GM12874 (cell line): ENCODE data around the gene OTOR.

Experiments used
- TF ChIP-seq, protein P1 (sequence below): IDR thresholded peaks from 2 replicates; pipeline ENCODE4 v1.5.1; 2011; ENCODE audit warnings: low read depth, mild to moderate bottlenecking, control low read depth, low read length, moderate library complexity; ENCODE audit not compliant: insufficient read depth

Gene OTOR

DNA sequence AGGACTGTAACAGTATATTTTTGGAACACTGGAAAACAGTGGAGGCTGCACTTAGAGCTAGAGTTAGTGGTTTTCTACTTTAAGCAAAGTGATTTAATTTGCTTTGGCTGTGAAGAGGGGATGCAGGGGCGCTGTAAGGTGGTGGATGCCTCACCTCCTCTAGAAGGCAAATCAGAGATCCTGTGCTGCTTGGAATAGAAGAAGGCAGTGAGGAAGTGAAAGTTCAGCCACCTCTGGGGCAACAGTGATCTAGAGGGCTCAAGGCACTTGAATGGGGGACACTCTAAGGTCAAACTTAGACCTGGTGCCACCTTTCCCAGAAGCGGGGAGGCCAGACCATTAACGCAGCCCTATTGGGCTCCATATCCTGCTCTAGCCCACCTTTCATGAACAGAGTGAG lies 37.4 kb upstream of the OTOR start:
- TF ChIP-seq, protein P1, sequence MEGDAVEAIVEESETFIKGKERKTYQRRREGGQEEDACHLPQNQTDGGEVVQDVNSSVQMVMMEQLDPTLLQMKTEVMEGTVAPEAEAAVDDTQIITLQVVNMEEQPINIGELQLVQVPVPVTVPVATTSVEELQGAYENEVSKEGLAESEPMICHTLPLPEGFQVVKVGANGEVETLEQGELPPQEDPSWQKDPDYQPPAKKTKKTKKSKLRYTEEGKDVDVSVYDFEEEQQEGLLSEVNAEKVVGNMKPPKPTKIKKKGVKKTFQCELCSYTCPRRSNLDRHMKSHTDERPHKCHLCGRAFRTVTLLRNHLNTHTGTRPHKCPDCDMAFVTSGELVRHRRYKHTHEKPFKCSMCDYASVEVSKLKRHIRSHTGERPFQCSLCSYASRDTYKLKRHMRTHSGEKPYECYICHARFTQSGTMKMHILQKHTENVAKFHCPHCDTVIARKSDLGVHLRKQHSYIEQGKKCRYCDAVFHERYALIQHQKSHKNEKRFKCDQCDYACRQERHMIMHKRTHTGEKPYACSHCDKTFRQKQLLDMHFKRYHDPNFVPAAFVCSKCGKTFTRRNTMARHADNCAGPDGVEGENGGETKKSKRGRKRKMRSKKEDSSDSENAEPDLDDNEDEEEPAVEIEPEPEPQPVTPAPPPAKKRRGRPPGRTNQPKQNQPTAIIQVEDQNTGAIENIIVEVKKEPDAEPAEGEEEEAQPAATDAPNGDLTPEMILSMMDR, result no peak

DNA sequence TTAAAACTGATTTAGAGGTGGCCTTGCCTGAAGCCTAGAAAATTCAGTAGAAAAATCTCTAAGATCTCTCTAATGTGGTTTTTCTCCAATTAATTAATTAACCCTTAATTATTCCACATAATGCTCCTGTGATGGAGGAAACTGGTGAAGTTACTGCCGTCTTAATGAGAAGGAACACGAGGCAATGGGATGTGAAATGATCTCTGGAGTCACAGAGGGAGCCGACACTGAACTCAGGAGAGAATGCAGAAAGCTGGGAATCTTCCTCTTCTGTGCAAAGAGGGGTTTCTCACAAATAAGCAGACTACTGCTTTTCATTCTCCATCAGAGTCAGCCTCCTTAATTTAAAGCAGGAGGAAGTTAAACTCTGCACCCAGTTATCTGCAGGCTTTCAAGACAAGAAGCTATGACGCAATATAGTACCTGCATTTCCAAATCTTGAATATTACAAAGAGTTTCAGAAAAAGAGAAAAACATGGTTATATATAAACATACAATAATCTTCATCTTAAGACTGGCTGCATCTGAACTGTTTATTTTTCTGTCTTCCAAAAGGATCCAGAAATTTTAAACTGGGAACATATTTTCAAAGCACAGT lies 36.4 kb upstream of the OTOR start:
- TF ChIP-seq, protein P1, result no peak

DNA sequence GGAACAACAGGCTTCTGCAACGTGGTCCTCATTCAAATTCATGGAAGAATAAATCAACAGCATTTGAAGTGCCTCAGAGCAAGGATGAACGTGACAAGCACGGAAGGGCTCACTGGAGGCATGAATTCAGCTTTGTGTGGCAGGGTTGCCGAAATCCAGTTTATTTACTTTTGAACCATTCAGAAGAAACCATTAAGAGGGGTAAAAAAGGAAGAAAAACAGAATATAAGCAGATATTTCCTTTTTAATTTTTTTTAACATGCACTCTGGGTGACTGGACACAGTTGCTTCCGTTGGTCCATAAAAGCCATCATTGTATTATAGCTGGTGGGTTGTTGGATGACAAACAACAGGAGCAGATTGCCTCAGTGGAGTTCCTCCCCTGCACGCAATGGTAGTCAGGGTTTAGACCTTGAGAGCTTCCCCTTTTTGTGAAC lies 35.6 kb upstream of the OTOR start:
- TF ChIP-seq, protein P1, result no peak

DNA sequence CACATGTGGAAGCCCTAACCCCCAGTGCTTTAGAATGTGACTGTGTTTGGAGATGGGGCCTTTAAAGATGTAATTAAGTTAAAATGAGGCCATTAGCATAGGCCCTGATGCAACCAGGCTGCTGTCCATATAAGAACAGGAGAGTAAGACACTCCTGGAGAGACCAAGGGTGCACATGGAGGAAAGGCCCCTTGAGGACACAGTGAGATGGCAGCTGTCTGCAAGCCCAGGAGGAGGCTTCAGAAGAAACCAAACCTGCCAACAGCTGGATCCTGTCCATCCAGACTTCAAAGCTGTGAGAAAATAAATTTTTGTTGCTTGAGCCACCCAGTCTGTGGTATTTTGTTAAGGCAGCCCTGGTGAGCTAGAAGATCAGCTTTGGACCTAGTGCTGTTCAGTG lies 35.1 kb upstream of the OTOR start:
- TF ChIP-seq, protein P1, result no peak

DNA sequence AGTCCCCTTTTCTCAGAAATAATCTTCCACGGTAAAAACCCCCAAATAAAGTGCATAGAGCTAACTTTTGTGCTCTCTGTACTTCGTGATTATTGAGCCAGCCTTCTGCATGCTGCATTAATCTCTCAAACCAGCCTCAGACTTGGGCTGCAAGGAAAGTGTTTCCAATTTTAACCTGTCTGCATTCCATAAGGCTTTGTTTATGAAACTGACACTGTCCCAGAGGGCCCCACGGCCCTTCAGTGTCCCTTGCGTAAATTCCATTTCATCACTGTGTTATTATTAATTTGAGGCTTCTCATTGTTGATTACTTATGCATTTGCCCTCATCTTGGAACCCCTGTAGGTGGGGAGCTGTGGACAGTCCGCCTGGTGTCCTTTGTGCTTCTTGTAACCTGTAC lies 33.9 kb upstream of the OTOR start:
- TF ChIP-seq, protein P1, result no peak

DNA sequence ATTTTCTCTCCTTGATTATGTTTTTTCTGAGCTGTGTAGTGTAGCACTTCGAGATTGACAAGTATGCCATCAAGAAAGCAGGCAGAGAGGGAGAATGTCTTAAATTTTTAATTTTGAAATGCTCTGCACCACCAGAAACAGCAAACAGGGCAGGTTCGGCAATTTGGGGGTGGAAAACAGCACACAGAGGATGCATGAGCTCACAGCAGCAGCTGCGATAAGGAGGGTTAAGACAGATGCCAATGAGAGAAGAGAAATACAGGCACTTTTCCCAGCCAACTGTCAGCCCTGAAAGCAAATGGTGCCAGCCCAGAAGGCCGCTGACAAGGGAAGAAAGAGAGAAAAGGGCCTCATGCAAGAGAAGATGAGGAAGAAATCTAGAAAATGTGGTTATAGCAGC lies 33.4 kb upstream of the OTOR start:
- TF ChIP-seq, protein P1, result no peak

DNA sequence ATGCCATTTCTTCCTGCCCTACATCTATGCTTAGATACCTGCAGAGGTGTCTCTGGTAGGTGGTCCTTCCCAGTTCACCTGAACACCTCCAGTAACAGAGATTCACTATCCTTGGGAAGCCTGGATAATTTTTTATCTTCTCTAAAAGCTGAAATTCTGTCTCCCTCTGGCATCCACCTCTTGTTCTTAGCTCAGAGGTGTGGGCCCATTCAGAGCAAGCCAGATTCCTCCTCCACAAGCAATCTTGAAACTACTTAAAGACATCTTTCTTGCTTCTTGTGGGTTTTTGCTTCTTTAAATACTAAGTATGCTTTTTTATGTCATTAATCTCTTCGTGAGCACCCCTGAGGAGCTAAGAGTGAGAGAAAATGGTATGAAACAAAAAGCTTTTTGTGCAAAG lies 28.7 kb upstream of the OTOR start:
- TF ChIP-seq, protein P1, result no peak
